Panc1 (cell line): ENCODE results near the gene KRTAP4-1.

ENCODE experiments used
- POLR2AphosphoS5 ChIP-seq: IDR thresholded peaks from 2 replicates; pipeline ENCODE4 v1.6.1; 2012; ENCODE audit warnings: mild to moderate bottlenecking, low read depth, low read length, moderate library complexity
- REST ChIP-seq, 2 experiments: IDR thresholded peaks; 2 replicates each; pipeline ENCODE4 v1.6.1; 2011 to 2012; ENCODE audit warnings: low read depth in 2 of 2, control low read depth in 1 of 2, low read length in 1 of 2, mild to moderate bottlenecking in 1 of 2, moderate library complexity in 1 of 2; ENCODE audit not compliant: insufficient read depth in 1 of 2
- SIN3A ChIP-seq: IDR thresholded peaks from 2 replicates; pipeline ENCODE4 v1.6.1; 2012; ENCODE audit warnings: low read depth, mild to moderate bottlenecking, low read length, moderate library complexity, borderline replicate concordance; ENCODE audit not compliant: insufficient read depth
- TCF7L2 ChIP-seq: IDR thresholded peaks from 2 replicates; pipeline ENCODE4 v1.6.1; 2011; ENCODE audit warnings: mild to moderate bottlenecking, low read depth, low read length, inconsistent platforms
- TF ChIP-seq, protein P1 (sequence below): fragments of 450-650 bp; IDR thresholded peaks from 2 replicates; pipeline ENCODE4 v1.5.1; 2017; ENCODE audit warnings: mild to moderate bottlenecking

DNA sequence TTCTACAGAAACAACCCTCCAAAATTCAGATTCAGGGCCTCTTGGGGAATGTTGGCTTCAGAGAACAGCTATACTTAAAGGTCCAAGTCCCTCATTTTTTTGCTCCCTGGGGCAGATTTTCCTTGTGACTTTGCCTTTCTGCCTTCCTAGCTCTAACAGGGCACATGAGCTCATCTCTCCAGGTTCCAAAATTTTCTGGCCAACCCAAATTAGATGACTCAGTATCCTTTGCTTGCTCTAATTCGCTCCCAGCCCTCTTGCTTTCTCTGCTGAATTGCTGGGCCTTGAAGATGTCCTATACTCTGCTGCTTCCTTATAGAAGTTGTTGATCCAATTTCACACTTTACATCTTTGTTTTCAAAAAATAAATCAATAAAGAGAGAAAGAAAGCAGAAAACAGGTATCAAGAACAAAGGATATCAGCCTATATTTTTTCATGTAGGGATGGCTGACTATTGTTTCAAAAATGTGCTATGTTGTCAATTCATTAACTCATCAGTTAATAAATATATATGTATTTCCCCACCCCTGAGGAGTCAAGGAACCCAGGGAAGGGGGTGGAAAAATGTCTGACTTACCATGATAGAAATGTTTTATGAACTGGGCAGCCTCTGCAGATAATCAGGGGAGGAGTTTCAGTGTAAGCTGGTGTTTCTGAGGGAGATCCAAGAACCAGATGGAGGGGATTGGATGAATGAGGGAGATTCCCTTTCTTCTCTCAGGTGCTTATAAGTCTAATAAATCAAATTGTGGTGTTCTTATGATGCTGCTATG, 5.7 kb downstream of the KRTAP4-1 start:
- TF ChIP-seq, protein P1, sequence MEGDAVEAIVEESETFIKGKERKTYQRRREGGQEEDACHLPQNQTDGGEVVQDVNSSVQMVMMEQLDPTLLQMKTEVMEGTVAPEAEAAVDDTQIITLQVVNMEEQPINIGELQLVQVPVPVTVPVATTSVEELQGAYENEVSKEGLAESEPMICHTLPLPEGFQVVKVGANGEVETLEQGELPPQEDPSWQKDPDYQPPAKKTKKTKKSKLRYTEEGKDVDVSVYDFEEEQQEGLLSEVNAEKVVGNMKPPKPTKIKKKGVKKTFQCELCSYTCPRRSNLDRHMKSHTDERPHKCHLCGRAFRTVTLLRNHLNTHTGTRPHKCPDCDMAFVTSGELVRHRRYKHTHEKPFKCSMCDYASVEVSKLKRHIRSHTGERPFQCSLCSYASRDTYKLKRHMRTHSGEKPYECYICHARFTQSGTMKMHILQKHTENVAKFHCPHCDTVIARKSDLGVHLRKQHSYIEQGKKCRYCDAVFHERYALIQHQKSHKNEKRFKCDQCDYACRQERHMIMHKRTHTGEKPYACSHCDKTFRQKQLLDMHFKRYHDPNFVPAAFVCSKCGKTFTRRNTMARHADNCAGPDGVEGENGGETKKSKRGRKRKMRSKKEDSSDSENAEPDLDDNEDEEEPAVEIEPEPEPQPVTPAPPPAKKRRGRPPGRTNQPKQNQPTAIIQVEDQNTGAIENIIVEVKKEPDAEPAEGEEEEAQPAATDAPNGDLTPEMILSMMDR: no peak
- TF ChIP-seq POLR2AphosphoS5: no peak
- TF ChIP-seq REST (IDR thresholded peaks at IDR 0.05; ENCODE audit: insufficient read depth in 1 of 2, low read depth in 2 of 2, low read length in 1 of 2): no peak
- TF ChIP-seq SIN3A: no peak
- TF ChIP-seq TCF7L2: no peak
